HL-60 (cell line): ENCODE results near the gene IL17RD.

Source experiments
- DNase-seq, 2 experiments: peaks; one replicate each; pipeline ENCODE4 v3.0.0-alpha.2; 2010 to 2020; ENCODE audit warnings: low read depth in 1 of 2, low spot score in 1 of 2
- H3K27ac ChIP-seq: fragments of 250-450 bp; sonication (Bioruptor Pico); replicated peaks from 2 replicates; pipeline ENCODE4 v1.5.1; 2020; ENCODE audit warnings: mild to moderate bottlenecking, moderate library complexity
- H3K27me3 ChIP-seq: fragments of 250-450 bp; sonication (Bioruptor Pico); 2 replicates; pipeline ENCODE4 v1.5.1; 2021; ENCODE audit warnings: mild to moderate bottlenecking, moderate library complexity; ENCODE audit not compliant: insufficient read depth, poor library complexity, severe bottlenecking
- H3K4me3 ChIP-seq: replicated peaks from 2 replicates; pipeline ENCODE4 v1.5.1; 2011; ENCODE audit warnings: mild to moderate bottlenecking, control low read depth, low read length; ENCODE audit not compliant: insufficient read depth
- CTCF ChIP-seq: IDR thresholded peaks from one replicate; pipeline ENCODE4 v1.5.1; 2011; ENCODE audit warnings: low read length, control low read depth, inconsistent platforms; ENCODE audit not compliant: insufficient read depth
- GABPA ChIP-seq: IDR thresholded peaks from 2 replicates; pipeline ENCODE4 v1.6.1; 2012; ENCODE audit warnings: low read depth
- POLR2AphosphoS5 ChIP-seq: IDR thresholded peaks from 2 replicates; pipeline ENCODE4 v1.6.1; 2012; ENCODE audit warnings: low read depth
- SPI1 ChIP-seq: IDR thresholded peaks from 2 replicates; pipeline ENCODE4 v1.6.1; 2012; ENCODE audit warnings: low read depth, mild to moderate bottlenecking, borderline replicate concordance
- TF ChIP-seq, protein P1 (sequence below): IDR thresholded peaks from 2 replicates; pipeline ENCODE4 v1.6.1; 2012; ENCODE audit warnings: low read depth; ENCODE audit not compliant: insufficient replicate concordance

IL17RD gene

GRCh38 chr3:57194641-57195040, 29.5 kb upstream of the IL17RD start:
- no peak for DNase-seq
- Histone ChIP-seq H3K27ac (no peak overlapping the region), H3K27me3 (no peaks in the 10 kb centered on the region), H3K4me3 (no peak overlapping the region)
- TF ChIP-seq, protein P1, sequence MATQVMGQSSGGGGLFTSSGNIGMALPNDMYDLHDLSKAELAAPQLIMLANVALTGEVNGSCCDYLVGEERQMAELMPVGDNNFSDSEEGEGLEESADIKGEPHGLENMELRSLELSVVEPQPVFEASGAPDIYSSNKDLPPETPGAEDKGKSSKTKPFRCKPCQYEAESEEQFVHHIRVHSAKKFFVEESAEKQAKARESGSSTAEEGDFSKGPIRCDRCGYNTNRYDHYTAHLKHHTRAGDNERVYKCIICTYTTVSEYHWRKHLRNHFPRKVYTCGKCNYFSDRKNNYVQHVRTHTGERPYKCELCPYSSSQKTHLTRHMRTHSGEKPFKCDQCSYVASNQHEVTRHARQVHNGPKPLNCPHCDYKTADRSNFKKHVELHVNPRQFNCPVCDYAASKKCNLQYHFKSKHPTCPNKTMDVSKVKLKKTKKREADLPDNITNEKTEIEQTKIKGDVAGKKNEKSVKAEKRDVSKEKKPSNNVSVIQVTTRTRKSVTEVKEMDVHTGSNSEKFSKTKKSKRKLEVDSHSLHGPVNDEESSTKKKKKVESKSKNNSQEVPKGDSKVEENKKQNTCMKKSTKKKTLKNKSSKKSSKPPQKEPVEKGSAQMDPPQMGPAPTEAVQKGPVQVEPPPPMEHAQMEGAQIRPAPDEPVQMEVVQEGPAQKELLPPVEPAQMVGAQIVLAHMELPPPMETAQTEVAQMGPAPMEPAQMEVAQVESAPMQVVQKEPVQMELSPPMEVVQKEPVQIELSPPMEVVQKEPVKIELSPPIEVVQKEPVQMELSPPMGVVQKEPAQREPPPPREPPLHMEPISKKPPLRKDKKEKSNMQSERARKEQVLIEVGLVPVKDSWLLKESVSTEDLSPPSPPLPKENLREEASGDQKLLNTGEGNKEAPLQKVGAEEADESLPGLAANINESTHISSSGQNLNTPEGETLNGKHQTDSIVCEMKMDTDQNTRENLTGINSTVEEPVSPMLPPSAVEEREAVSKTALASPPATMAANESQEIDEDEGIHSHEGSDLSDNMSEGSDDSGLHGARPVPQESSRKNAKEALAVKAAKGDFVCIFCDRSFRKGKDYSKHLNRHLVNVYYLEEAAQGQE, result no peak

GRCh38 chr3:57192028-57192427, 26.9 kb upstream of the IL17RD start:
- DNase-seq, result no peak
- H3K27ac ChIP-seq, result no peak overlapping the region
- TF ChIP-seq GABPA (no peak), CTCF (no peak), SPI1 (no peak), POLR2AphosphoS5 (no peak)
- TF ChIP-seq, protein P1, result no peak

GRCh38 chr3:57184526-57184925, 19.4 kb upstream of the IL17RD start:
- Histone ChIP-seq H3K27me3 (no peaks in the 10 kb centered on the region), H3K4me3 (no peak overlapping the region), H3K27ac (no peak overlapping the region)
- no peak for DNase-seq
- TF ChIP-seq CTCF, result no peak
- TF ChIP-seq, protein P1, result no peak
- no peak for TF ChIP-seq SPI1
- no peak for TF ChIP-seq POLR2AphosphoS5
- no peak for TF ChIP-seq GABPA

More at GRCh38 chr3:57192028-57192427, 26.9 kb upstream of the IL17RD start:
- Histone ChIP-seq H3K27me3 (no peaks in the 10 kb centered on the region), H3K4me3 (no peak overlapping the region)
